Right lobe of liver (tissue), 6 donors: Measurements from ENCODE around the gene NODAL. TPM values are rescaled to one million over a fixed set of nuclear protein-coding genes. Genes with fewer than 3 reads are reported as not detected.

Source experiments
- ATAC-seq, 4 donors: fragments of 200-7000 bp; cut with Tn5 transposase; one replicate each; pipeline ENCODE4 v1.9.1; 2020; ENCODE audit warnings: mild to moderate bottlenecking in 4 of 4, moderate library complexity in 4 of 4
- DNase-seq, 3 donors: peaks; one replicate each; pipeline ENCODE4 v3.0.0-alpha.2; 2020
- H3K27ac ChIP-seq, 3 donors: fragments of 200-600 bp; one replicate each; pipeline ENCODE4 v1.8.0; 2022
- H3K27me3 ChIP-seq, 2 donors: fragments of 200-600 bp; one replicate each; pipeline ENCODE4 v1.8.0; 2022
- H3K36me3 ChIP-seq, 4 donors: fragments of 200-600 bp; sonication (generic) in 1 of 4; one replicate each; pipeline versions ENCODE4 v1.5.1 to v1.8.0; 2017 to 2022; ENCODE audit warnings: control low read depth in 1 of 4
- H3K4me1 ChIP-seq, 4 donors: fragments of 200-600 bp; sonication (generic) in 1 of 4; one replicate each; pipeline versions ENCODE4 v1.5.1 to v1.8.0; 2017 to 2022; ENCODE audit warnings: control low read depth in 1 of 4
- H3K4me3 ChIP-seq, 3 donors: fragments of 200-600 bp; one replicate each; pipeline ENCODE4 v1.8.0; 2022
- H3K9me3 ChIP-seq, 4 donors: fragments of 200-600 bp; sonication (generic) in 1 of 4; one replicate each; pipeline versions ENCODE4 v1.5.1 to v1.8.0; 2017 to 2022; ENCODE audit warnings: control low read depth in 1 of 4
- CTCF ChIP-seq, 4 donors: fragments of 200-600 bp in 3 of 4; fragments of 450-650 bp in 1 of 4; IDR thresholded peaks; one replicate each; pipeline versions ENCODE4 v1.5.1 to v1.8.0; 2016 to 2022; ENCODE audit warnings: antibody characterized with exemption in 4 of 4, mild to moderate bottlenecking in 2 of 4
- POLR2A ChIP-seq: fragments of 450-650 bp; IDR thresholded peaks from one replicate; pipeline ENCODE4 v1.6.1; 2017; ENCODE audit warnings: antibody characterized with exemption, mild to moderate bottlenecking
- WGBS: methylation state at CpG from one replicate; pipeline ENCODE4 v1.1.6; 2018; ENCODE audit warnings: low coverage, low lambda C conversion rate; ENCODE audit not compliant: insufficient coverage; ENCODE audit errors: missing lambda C conversion rate; 5-methylcytosine and 5-hydroxymethylcytosine counted together
- intact Hi-C, 2 donors: fragments of 100-400 bp; cut with DNase I; formaldehyde crosslinking; loops; one replicate each; pipeline versions ENCODE4 v1.11.2 to v1.14.1; 2022
- total RNA-seq, 6 experiments: library from RNA; depleted of rRNA in 2 of 6; stranded (reverse); fragments of >200 nt in 2 of 6; fragmentation: NEBNext Ultra II Directional in 3 of 6; extraction: Animal tissue kit (Norgen Biotek cat#: 25700) in 3 of 6; gene quantifications; one replicate each; pipeline versions ENCODE4 v1.1.0 to v1.2.4, GENCODE V29; 2016 to 2023
- donor health status: DM: no; HTN: yes; CAD: no.
- donor health status: DM: no; HTN: no; CAD: no.
- donor health status: DM: no; HTN: no; CAD: no.
- donor health status: DM: no; HTN: yes; CAD: no.
- donor health status: DM: no; HTN: yes; CAD: no.

NODAL gene
- total RNA-seq, 6 experiments from 2014 or later: not detected

GRCh38 chr10:70435241-70436085 is 6.0 kb downstream of the NODAL start:
- H3K36me3 ChIP-seq: no peaks in the 10 kb centered on the region
- intact Hi-C loops: no loop called here
- no peak for DNase-seq
- no peaks in the 10 kb centered on the region for H3K9me3 ChIP-seq
- H3K27ac ChIP-seq: no peak overlapping the region
- peaks cover 0 to 6% (median 2%) of the 10 kb centered on the region in 4 donors for H3K4me1 ChIP-seq
- TF ChIP-seq POLR2A (no peak), CTCF (IDR thresholded peaks at IDR 0.05) (no peak)
- WGBS: 50% methylated on average over 2 of the region's 19 CpGs
- H3K27me3 ChIP-seq: peaks cover 0 to under 1% of the 10 kb centered on the region in 2 donors
- no peak for ATAC-seq
- H3K4me3 ChIP-seq: no peak overlapping the region

DNA sequence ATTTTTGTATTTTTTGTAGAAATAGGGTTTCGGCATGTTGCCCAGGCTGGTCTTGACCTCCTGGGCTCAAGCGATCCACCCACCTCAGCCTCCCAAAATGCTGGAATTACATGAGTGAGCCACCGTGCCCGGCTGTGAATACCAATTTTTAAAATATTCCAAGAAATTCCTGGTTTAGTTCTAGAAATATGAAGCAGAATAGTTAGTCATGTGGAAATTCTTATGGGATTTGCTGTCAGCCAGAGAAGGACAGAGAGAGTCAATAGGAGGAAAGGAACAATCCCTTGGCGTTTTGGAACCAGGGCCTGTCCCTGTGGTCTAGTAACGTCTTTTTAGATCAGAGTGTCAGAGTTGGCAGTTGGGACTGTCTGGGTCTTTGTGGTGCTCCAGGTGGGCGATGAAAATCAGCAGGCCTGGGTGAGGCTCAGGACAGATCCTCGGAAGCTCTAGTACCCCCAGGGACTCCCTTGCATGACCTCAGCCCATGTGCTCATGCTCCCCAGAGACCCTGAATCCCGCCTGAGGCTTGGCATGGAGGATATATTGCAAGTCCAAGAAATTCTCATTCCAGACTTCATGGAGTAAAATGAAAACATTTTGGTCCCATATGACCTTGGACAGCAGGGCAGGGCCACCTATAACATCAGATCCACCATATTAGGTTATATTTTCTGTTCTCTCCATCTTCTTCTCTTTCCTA is 7.8 kb downstream of the NODAL start:
- no peak overlapping the region for H3K27ac ChIP-seq
- H3K36me3 ChIP-seq: peaks cover 0 to 1% (median 0%) of the 10 kb centered on the region in 4 donors
- peaks cover 0 to 20% (median 9%) of the 10 kb centered on the region in 4 donors for H3K4me1 ChIP-seq
- DNase-seq (no peak), ATAC-seq (no peak)
- TF ChIP-seq CTCF (IDR thresholded peaks at IDR 0.05): no peak
- no peak for TF ChIP-seq POLR2A
- intact Hi-C loops: no loop called here
- H3K9me3 ChIP-seq: no peaks in the 10 kb centered on the region
- 84% methylated on average over 6 of the region's 9 CpGs for WGBS
- no peaks in the 10 kb centered on the region for H3K27me3 ChIP-seq
- no peak overlapping the region for H3K4me3 ChIP-seq

DNA sequence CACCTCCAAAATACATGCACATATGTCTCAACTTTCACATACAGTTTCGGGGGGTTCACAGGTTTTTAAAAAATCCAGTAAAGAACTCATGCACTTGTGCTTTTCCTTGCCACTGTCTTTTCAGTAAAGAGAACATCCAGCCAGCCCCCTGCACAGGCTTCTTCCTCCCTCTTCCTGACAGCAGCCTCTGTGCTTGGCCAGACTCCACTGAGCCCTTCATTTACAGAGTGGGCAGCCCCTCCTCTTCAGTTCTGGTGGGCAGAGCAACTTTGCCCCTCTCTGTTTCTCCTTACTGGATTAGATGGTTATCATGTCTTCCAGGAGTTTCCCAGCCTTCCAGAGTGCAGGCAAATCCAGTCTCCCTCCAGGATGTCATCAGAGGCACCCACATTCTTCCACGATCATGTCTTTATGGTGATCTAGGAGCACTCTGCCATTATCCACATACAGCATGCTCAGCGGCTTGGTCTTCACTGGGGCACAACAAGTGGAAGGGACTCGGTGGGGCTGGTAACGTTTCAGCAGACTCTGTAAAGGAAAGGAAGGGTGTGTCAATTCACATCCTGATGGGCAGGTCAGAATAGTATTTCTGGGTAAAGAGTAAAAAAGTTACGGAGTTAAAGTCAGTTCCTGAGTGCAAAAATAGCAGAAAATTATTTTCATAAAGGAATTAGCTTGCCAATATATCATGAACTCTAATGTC is 8.8 kb downstream of the NODAL start:
- Histone ChIP-seq H3K36me3 (peaks cover 0 to 11% (median 1%) of the 10 kb centered on the region in 4 donors), H3K27ac (no peak overlapping the region), H3K4me3 (no peak overlapping the region), H3K4me1 (peaks cover 0 to 23% (median 9%) of the 10 kb centered on the region in 4 donors), H3K9me3 (no peaks in the 10 kb centered on the region), H3K27me3 (no peaks in the 10 kb centered on the region)
- 72% methylated on average over 6 of the region's 6 CpGs for WGBS
- ATAC-seq: no peak
- intact Hi-C loops: no loop called here
- TF ChIP-seq CTCF (IDR thresholded peaks at IDR 0.05) (no peak), POLR2A (no peak)
- no peak for DNase-seq

- intact Hi-C loops: no loop called here
- Histone ChIP-seq H3K4me3 (no peak overlapping the region), H3K4me1 (peaks cover 0 to 23% (median 9%) of the 10 kb centered on the region in 4 donors), H3K27me3 (no peaks in the 10 kb centered on the region), H3K36me3 (peaks cover 0 to 18% (median 4%) of the 10 kb centered on the region in 4 donors), H3K9me3 (no peaks in the 10 kb centered on the region), H3K27ac (no peak overlapping the region)
- TF ChIP-seq POLR2A (no peak), CTCF (IDR thresholded peaks at IDR 0.05) (no peak)
- ATAC-seq (no peak), DNase-seq (no peak)
- WGBS: no CpG with 5 or more reads among the region's 4 CpGs
Observed at GRCh38 chr10:70432101-70432500, 9.4 kb downstream of the NODAL start.
